GM18498 (cell line): Measurements from ENCODE around the gene SLC22A8.
"Not testable (repeated sequence)": the region's sequence is repeated elsewhere in the genome, so short reads cannot be mapped to it uniquely, and the experiment has no call there.

ENCODE experiments used
- ATAC-seq: cut with Tn5 transposase; IDR thresholded peaks from one replicate; pipeline ENCODE4 v1.9.1; 2021; ENCODE audit warnings: mild to moderate bottlenecking, moderate library complexity; ENCODE audit not compliant: unreplicated experiment

SLC22A8 gene

DNA sequence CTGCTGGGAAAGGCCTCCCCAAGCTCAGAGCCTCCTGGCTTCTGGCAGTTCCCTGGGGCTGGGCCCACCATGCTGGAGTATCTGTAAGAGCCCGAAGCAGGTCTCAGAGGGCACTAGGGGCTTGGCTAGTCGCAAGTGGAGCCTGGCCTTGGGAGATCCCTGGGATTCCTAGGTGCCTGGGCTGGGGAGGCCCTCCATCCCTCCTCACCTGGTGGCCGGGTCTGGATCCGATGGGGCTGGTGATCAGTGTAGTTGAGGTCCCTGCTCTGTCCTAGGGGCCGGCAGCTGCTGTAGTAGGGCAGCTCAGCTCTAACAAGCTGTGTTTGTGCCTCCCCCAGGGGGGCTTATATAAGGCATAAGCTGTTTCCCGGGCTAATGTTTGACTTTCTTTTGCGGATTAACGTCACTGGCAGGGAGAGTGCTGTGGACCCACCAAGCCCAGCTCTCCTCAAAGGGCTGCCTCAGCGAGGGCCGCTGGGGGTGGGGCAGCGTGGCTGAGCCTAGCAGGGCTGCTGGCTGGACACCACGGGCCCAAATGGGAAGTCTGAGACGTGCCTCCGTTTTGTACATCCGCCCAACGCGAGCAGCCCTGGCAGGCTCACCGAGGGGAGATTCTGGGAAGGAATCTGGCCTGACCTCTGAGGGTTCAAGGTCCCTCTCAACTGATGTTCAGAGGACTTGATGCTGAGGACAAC lies at the start of gene SLC22A8:
SLC22A8 (minus strand) TSS at position 321 of the 695 bp plus-strand sequence. CDS start 883 bp downstream, outside the sequence.
- ATAC-seq, result no peak

- not testable (repeated sequence) for ATAC-seq
Measured at GRCh38 chr11:63046203-63046602, 30.6 kb upstream of the SLC22A8 start.

DNA sequence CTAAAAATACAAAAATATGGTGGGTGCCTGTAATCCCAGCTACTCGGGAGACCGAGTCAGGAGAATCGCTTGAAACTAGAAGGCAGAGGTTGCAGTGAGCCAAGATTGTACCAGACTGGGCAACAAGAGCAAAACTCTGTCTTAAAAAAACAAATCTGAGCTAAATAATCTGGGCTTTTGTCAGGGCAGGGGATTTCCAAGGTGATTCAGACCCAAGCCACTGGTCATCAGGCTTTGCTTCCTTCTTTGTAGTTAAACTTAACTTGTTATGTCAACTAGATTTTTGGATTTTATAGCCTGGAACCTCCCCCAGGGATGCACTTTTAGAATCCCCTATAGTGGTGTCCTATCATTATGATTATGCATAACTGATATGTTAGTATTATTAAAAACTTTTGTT lies 27.0 kb upstream of the SLC22A8 start:
- no peak for ATAC-seq

DNA sequence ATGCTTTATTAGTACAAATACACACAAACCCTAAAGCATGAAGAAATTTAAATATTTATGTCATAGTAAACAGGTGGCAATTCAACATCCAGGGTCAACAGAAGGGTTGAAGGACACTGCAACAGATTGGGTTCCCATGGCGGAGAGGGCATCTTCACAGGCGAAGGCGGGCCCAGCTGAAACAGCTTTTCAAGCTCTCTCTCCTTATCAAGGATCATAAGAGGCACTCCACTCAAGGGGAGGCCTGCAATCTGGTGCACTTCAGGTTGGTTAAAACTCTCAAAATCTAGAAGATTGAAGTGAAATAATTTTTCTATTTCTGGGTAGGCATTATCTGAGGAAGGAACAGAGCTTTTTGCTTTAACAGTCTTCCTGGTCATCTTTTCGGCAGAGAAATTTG lies 16.8 kb upstream of the SLC22A8 start:
- ATAC-seq, result no peak

DNA sequence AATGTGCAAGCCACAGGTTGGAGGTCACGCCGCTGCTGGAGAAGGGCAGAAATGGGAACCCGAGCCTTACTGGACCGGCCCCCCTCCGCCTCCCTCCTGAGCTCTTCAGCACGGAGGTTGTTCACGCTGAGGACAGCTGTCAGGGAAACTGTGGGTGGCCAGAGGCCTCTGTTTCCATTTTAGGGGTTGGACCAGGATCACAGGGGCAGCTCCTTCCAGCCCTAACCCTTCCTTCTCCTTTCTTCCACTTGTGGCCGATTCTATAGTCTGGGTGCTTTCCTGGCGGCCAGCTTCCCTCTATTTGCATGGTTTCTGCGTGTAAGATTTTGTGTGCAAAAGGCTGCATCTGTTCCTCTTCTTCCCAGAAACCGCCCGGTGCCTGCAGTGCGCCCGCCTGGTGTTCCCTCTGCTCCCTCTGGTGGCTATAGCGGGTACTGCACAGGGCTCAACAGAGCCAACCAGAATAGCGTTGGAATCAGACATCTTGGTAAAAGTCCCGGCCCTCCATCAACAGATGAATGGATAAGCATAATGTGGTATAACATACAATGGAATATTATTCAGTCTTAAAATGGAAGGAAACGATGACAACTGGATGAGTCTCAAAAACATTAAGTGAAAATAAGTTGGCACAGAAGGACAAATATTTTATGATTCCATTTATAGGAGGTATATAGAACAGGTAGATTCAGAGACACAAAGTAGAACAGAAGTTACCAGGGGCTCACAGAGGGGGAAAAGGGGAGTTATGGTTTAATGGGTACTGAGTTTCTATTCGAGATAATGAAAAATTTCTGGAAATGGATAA lies 8.4 kb upstream of the SLC22A8 start:
- ATAC-seq, result no peak

- ATAC-seq, result no peak
Measured at GRCh38 chr11:63023222-63023814, 7.7 kb upstream of the SLC22A8 start.

- no peak for ATAC-seq
Measured at GRCh38 chr11:63022441-63022840, 6.8 kb upstream of the SLC22A8 start.

GRCh38 chr11:63020671-63021291 lies 5.1 kb upstream of the SLC22A8 start:
- ATAC-seq, result no peak

DNA sequence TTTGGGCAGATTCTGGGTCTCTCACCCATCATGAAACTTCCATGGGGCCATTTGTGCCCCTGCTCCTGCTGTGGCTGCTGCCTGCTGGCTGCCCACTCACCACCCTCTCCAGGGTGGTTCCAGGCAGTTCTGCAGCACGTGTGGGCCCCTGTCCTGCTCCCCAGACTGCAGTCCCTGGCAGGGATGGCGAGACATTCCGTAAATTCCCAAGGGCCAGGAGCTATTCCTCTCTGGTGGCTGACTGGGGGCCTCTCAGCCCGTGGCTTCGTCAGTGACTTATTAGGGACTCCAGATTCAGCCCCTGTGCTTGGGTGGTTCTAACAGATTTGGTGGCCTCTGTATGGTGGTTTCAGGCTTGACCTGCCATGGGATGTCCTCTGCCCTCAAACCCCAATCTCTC lies 3.9 kb upstream of the SLC22A8 start:
- no peak for ATAC-seq

DNA sequence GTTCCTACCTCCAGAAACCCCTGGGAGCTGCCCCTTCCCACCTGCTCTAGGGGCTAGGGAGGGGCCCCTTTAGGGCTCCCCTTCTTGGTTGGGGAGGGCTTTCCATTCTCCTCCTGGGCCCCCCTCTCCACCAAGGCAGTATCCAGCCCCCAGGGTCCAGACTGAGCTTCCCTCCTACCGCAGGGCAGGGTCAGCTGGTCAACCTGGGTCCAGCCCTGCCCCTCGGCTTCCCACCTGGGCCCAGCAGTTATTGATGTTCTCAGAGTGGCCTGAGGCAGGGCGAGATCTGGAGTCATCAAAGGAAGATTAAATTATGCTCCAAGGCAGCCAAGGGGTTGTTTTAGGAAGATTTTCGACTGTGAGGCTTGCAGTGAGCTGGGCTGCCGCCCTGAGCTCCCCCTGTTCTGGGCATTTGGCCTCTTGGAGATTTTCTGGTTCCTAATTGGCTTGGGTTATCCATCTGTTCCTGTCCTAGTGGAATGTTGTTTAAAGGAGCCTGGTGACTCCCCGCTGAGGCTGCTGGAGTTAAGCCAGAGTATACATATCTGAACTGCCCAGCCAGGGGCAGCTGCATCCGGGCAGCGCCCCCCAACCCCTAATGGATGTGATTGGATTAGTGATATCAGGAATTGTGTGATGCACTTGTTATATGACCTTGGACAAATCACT lies 1.8 kb upstream of the SLC22A8 start:
- no peak for ATAC-seq

GRCh38 chr11:63014408-63015055 lies 1.1 kb downstream of the SLC22A8 start:
- no peak for ATAC-seq

GRCh38 chr11:63012839-63013238 lies 2.8 kb downstream of the SLC22A8 start:
- no peak for ATAC-seq

- no peak for ATAC-seq
Measured at GRCh38 chr11:63012430-63012829, 3.2 kb downstream of the SLC22A8 start.

- no peak for ATAC-seq
Measured at GRCh38 chr11:63010934-63011439, 4.7 kb downstream of the SLC22A8 start.

DNA sequence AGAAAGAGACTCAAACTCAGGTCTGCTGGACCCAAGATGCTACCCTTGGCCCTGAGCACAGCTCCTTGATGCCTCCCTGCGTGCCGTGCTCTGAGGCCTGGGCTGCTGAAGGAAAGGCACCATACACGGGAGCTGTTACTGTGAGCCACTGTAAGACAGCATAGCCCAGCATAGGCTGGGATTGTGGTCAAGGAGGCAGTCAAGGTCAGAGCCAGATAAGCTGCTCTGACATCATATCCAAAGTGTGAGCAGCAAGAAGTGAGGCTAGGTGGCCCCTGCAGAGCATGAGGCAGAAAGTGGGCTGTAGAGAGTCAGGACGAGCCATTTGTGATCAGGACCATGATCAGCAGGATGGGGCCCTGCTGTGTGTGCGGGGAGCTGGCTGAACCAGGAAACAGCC lies 7.7 kb downstream of the SLC22A8 start:
- no peak for ATAC-seq

- no peak for ATAC-seq
Measured at GRCh38 chr11:63001456-63001855, 14.2 kb downstream of the SLC22A8 start.

DNA sequence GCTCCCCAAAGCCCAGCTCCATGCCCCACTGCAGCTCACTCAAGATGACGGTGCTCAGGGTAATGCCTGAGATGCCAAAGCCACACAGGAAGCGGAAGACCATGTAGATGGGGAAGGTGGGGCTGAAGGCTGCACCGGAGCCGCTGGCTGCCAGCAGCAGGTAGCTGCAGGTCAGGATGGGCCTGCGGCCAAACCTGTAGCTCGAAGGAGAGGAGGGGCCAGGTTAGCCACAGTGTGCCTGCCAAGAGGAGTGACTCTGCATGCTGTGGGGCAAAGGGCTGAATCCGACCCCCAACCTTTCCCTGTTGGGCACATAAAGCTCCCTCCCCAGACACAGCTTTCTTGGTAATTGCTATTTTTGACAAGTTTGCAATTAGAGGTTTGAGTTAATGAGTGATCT lies 16.0 kb downstream of the SLC22A8 start:
- no peak for ATAC-seq

GRCh38 chr11:62999156-62999555 lies 16.5 kb downstream of the SLC22A8 start:
- ATAC-seq, result no peak

DNA sequence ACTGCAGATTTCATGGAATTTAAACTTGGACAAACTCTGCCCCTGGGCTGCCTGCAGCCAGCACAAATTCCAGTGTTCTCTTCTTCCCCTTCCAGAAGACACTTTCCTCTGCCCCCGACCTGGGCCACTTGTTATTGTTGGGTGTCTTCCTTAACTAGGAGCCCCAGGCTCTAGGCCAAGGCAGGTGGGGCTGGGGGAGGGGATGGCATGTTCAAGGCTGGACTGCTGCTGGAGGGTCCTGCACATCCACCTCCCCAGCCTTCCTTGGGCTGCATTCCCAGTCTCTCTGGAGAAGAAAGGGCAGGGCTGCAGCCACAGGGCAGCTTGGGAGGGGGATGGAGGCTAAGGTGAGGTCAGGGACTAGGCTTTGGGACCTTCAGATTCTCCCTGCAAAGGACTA lies 19.4 kb downstream of the SLC22A8 start:
- no peak for ATAC-seq

- ATAC-seq, result no peak
Measured at GRCh38 chr11:62994775-62995174, 20.9 kb downstream of the SLC22A8 start.
